Measurements from ENCODE around the gene SLC25A42. TPM values are rescaled to one million over a fixed set of nuclear protein-coding genes. Genes with fewer than 3 reads are reported as not detected.
"Not testable (repeated sequence)": the region's sequence is repeated elsewhere in the genome, so short reads cannot be mapped to it uniquely, and the experiment has no call there.

SLC25A42 gene, protein sequence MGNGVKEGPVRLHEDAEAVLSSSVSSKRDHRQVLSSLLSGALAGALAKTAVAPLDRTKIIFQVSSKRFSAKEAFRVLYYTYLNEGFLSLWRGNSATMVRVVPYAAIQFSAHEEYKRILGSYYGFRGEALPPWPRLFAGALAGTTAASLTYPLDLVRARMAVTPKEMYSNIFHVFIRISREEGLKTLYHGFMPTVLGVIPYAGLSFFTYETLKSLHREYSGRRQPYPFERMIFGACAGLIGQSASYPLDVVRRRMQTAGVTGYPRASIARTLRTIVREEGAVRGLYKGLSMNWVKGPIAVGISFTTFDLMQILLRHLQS
- polyA plus RNA-seq (2012; ENCODE audit: insufficient read depth, insufficient read length, low read depth) = 6.4 TPM

DNA sequence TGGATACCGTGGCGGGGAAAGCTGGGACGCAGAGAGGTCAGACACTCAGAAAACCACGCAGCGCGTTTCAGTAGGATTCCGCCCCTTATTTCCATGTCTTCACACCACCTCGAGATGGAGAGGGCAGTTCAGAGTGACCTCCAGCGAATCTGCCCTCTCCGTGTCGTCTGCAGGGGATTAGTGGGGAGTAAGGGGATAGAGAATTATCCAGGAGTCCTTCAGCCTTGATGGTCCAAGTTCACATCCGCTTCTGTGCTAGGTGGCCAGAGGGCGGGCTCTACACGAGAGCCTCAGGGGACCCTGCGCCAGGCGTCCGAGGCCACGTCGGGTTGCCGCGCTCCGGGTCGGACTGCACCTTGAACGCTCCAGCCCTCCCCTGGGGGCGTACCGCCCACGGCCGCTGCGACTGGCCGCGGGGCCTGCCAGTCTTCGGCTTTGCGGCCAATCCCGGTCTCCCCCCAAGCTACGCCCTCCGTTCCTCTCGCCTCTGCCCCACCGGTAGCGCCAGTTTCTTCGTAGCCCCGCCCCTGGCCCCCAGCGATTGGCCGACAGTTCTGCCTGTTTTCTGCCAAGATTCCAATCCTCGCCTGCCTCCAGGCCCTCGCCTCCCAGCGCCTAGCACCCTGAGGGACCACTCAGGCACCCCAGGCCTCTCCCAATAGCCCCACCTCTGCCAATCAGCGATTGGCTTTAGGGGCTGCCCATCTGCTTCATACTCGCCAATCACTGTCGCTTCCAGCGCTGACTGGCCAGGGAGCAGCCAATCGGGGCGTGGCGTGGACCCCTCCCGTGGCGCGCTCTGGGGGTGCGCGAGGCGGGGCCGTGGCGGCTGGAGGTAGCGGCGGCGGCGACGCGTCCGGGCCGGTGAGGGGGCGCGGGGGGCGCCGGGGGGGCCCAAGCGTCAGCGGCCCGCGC, at the start of gene SLC25A42:
Gene SLC25A42, plus strand, starts transcription at position 812 of the 915 bp plus-strand sequence. CDS start 32,131 bp downstream, outside the sequence.
- no peaks in the 10 kb centered on the region for H3K27me3 ChIP-seq
- H3K4me3 ChIP-seq (ENCODE audit: low read depth, low read length) = peak within 1 kb of the TSS; percentile 66
- H3K9me3 ChIP-seq = no peaks in the 10 kb centered on the region
- H3K4me1 ChIP-seq = no peaks in the 10 kb centered on the region
- DNase-seq = peak; percentile 99
- TF ChIP-seq, protein P1, sequence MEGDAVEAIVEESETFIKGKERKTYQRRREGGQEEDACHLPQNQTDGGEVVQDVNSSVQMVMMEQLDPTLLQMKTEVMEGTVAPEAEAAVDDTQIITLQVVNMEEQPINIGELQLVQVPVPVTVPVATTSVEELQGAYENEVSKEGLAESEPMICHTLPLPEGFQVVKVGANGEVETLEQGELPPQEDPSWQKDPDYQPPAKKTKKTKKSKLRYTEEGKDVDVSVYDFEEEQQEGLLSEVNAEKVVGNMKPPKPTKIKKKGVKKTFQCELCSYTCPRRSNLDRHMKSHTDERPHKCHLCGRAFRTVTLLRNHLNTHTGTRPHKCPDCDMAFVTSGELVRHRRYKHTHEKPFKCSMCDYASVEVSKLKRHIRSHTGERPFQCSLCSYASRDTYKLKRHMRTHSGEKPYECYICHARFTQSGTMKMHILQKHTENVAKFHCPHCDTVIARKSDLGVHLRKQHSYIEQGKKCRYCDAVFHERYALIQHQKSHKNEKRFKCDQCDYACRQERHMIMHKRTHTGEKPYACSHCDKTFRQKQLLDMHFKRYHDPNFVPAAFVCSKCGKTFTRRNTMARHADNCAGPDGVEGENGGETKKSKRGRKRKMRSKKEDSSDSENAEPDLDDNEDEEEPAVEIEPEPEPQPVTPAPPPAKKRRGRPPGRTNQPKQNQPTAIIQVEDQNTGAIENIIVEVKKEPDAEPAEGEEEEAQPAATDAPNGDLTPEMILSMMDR (IDR thresholded peaks at IDR 0.05; ENCODE audit: low read depth, low read length) = no peak
- peaks cover 14% of the 10 kb centered on the region for H3K36me3 ChIP-seq

DNA sequence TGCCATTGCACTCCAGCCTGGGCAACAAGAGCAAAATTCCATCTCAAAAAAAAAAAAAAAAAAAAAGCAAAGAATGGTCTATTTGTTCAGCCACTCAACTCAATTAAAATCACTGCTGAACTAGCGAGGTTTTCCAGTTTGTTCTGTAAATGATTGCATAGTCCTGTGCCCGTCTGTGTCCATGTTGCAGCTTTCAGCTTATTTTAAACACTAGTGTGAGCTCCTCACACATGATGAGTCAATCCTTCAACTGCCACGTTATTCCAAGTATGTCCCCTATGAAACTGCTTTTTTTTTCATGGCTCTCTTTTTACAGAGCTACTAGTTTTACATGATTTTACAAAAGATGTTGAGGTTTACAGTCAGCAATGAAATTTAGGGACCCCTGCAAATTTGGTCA, 42.7 kb upstream of the SLC25A42 start:
- Histone ChIP-seq H3K4me1 (no peaks in the 10 kb centered on the region), H3K9me3 (no peaks in the 10 kb centered on the region), H3K27me3 (no peaks in the 10 kb centered on the region), H3K36me3 (peaks cover 71% of the 10 kb centered on the region), H3K4me3 (ENCODE audit: low read depth, low read length) (no peak overlapping the region)
- TF ChIP-seq, protein P1 (IDR thresholded peaks at IDR 0.05; ENCODE audit: low read depth, low read length) = no peak
- DNase-seq = no peak

DNA sequence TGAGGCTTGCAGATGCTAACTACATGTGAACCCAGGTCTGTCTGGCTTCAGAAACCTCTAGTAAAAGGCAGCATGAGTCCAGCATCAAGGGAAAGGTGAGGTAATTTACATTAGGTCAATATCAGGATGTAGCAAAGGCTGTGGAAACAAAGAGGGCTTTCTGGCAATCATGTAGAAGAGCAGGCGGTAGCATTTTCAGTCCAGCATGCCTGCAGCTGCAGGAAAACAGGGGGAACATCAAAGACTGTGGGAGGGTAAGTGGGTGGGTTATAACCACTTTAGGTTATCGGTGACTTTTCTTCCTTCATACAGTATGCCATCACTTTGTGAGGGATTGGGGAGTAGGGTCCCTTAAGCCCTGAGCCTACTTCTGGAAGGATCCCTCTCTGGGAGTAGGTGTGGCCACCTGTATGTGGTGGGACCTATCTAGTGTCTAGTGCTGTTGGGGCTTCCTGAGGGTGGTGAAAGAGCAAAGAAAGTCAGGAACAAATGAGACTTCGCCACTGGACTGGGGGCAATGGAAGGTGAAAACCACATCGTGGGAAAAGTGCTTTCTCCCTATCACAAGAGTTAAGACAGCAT, 41.3 kb upstream of the SLC25A42 start:
- H3K36me3 ChIP-seq = peaks cover 71% of the 10 kb centered on the region
- DNase-seq = no peak
- H3K27me3 ChIP-seq = no peaks in the 10 kb centered on the region
- no peaks in the 10 kb centered on the region for H3K4me1 ChIP-seq
- TF ChIP-seq, protein P1 (IDR thresholded peaks at IDR 0.05; ENCODE audit: low read depth, low read length) = no peak
- H3K4me3 ChIP-seq (ENCODE audit: low read depth, low read length) = no peak overlapping the region
- H3K9me3 ChIP-seq = no peaks in the 10 kb centered on the region

DNA sequence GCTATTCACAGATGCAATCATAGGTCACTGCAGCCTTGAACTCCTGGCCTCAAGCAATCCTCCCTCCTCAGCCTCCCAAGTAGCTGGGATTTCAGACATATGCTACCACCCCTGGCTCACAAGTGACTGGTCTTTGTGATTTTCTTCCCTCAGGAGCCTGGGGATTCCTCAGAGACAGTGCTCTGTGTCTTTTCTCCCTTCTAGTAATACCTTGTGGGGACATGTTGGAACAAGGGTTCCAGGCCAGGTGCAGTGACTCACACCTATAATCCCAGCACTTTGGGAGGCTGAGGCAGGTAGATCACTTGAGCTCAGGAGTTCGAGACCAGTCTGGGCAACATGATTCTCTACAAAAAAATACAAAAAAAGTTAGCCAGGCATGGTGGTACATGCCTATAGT, 40.4 kb upstream of the SLC25A42 start:
- not testable (repeated sequence) for H3K4me3 ChIP-seq (ENCODE audit: low read depth, low read length); H3K27me3 ChIP-seq; H3K4me1 ChIP-seq; H3K9me3 ChIP-seq; DNase-seq
- H3K36me3 ChIP-seq = peaks cover 72% of the 10 kb centered on the region

DNA sequence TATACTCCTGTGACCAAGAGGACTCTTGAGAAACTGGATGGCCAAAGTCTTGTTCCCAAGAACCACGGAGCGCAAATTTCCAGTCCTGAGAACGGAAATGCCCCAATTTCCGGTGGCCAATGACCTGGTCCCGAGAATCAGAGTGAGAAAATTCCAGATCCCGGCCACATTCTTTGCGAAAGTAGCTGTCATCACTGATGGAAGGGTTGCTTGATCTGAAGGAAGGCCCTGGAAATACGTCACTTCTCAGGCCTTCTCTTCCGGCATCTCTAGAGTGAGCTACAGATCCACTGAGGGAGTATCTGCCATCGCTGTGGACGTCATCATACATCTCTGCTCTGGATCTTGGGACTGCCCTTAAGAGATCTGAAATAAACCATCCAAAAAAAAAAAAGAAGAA, 37.9 kb upstream of the SLC25A42 start:
- no peak for DNase-seq
- H3K27me3 ChIP-seq = no peaks in the 10 kb centered on the region
- H3K36me3 ChIP-seq = peaks cover 84% of the 10 kb centered on the region
- H3K4me3 ChIP-seq (ENCODE audit: low read depth, low read length) = no peak overlapping the region
- H3K4me1 ChIP-seq = no peaks in the 10 kb centered on the region
- TF ChIP-seq, protein P1 (IDR thresholded peaks at IDR 0.05; ENCODE audit: low read depth, low read length) = no peak
- no peaks in the 10 kb centered on the region for H3K9me3 ChIP-seq

DNA sequence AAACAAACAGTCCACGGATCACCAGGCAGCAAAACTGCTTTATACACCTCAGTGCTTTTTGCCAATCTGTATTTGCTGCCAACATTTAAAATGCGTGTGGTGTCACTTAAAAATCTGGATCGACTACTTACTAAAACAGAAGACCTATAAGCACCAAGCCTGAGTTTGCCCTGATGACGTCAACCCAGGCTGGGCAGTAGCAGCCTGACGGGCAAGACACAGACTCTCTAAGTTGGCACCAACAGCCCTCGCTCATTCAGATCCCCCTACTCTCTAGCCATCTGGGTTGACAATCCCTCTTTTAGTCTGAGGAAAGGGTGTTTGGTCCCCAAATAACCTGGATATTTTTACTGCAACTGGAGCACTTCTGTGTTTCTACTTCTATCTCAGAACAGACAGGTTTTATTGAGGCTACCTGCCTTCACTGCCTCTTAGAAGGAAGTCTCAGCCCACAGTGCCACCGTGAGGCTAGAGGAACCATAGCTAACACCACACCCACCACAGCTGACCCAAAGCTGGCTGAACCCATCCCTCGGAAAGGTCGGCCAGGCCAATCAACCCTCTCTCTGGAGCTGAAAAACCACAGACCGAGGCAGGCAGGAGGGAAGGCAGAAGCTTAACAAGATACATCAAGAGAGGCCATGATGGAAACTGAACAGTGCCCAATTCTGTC, 37.4 kb upstream of the SLC25A42 start:
- no peaks in the 10 kb centered on the region for H3K4me1 ChIP-seq
- no peaks in the 10 kb centered on the region for H3K9me3 ChIP-seq
- no peaks in the 10 kb centered on the region for H3K27me3 ChIP-seq
- no peak overlapping the region for H3K4me3 ChIP-seq (ENCODE audit: low read depth, low read length)
- DNase-seq = no peak
- TF ChIP-seq, protein P1 (IDR thresholded peaks at IDR 0.05; ENCODE audit: low read depth, low read length) = peak; percentile 13; the same call in 1 of the 2 replicates
- peaks cover 86% of the 10 kb centered on the region for H3K36me3 ChIP-seq
